Measurements from ENCODE around the gene TTR.

DNA sequence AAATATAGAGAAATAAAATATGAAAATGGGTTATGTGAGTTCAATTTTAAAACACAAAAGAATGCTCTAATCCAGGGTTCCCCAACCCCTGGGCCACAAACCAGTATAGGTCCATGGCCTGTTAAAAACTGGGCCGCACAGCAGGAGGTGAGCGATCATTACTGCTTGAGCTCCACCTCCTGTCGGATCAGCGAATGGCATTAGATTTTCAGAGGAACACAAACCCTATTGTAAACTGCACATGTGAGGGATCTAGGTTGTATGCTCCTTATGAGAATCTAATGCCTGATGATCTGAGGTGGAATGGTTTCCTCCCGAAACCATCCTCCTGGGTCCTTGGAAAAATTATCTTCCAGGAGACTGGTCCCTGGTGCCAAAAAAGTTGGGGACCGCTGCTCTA, 34.7 kb downstream of the TTR start:
- TF ChIP-seq POLR2A (IDR thresholded peaks at IDR 0.05), result no peak
- TF ChIP-seq, protein P1, sequence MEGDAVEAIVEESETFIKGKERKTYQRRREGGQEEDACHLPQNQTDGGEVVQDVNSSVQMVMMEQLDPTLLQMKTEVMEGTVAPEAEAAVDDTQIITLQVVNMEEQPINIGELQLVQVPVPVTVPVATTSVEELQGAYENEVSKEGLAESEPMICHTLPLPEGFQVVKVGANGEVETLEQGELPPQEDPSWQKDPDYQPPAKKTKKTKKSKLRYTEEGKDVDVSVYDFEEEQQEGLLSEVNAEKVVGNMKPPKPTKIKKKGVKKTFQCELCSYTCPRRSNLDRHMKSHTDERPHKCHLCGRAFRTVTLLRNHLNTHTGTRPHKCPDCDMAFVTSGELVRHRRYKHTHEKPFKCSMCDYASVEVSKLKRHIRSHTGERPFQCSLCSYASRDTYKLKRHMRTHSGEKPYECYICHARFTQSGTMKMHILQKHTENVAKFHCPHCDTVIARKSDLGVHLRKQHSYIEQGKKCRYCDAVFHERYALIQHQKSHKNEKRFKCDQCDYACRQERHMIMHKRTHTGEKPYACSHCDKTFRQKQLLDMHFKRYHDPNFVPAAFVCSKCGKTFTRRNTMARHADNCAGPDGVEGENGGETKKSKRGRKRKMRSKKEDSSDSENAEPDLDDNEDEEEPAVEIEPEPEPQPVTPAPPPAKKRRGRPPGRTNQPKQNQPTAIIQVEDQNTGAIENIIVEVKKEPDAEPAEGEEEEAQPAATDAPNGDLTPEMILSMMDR (IDR thresholded peaks at IDR 0.05), result peak in 1 of 7 experiments; percentile 9
